IPS-11a (cell line): ENCODE measurements around the gene GPN2.

ENCODE experiments used
- H3K4me3 ChIP-seq: one replicate; pipeline ENCODE4 v1.5.1; 2013; ENCODE audit warnings: low read depth, low read length, control low read depth

GPN2 gene

GRCh38 chr1:26889551-26890466 lies at the start of gene GPN2:
GPN2 (minus strand) TSS chr1:26890283; CDS start chr1:26890096, 187 bp downstream.
- H3K4me3 ChIP-seq: peak within 1 kb of the TSS; percentile 75

GRCh38 chr1:26938659-26939025 lies 48.6 kb upstream of the GPN2 start:
- no peak overlapping the region for H3K4me3 ChIP-seq

- H3K4me3 ChIP-seq: no peak overlapping the region
These were observed 48.0 kb upstream of the GPN2 start for GRCh38 chr1:26938004-26938658.

GRCh38 chr1:26936823-26937222 lies 46.7 kb upstream of the GPN2 start:
- no peak overlapping the region for H3K4me3 ChIP-seq

- H3K4me3 ChIP-seq: no peak overlapping the region
These were observed 42.4 kb upstream of the GPN2 start for GRCh38 chr1:26932531-26932930.

GRCh38 chr1:26923711-26924110 lies 33.6 kb upstream of the GPN2 start:
- no peak overlapping the region for H3K4me3 ChIP-seq

GRCh38 chr1:26922901-26923300 lies 32.8 kb upstream of the GPN2 start:
- H3K4me3 ChIP-seq: no peak overlapping the region

GRCh38 chr1:26922431-26922729 lies 32.3 kb upstream of the GPN2 start:
- peak overlapping the region; percentile 93 for H3K4me3 ChIP-seq

- peak within 1 kb of the TSS; percentile 93 for H3K4me3 ChIP-seq
These were observed 31.7 kb upstream of the GPN2 start, which contains the start of gene NUDC for GRCh38 chr1:26921540-26922430. NUDC (plus strand) TSS chr1:26921743; CDS start chr1:26921849, 106 bp downstream.

GRCh38 chr1:26921126-26921539 lies 31.1 kb upstream of the GPN2 start:
- peak overlapping the region; percentile 93 for H3K4me3 ChIP-seq

GRCh38 chr1:26915204-26915842 lies 25.2 kb upstream of the GPN2 start:
- H3K4me3 ChIP-seq: no peak overlapping the region

GRCh38 chr1:26913754-26914619 lies 23.9 kb upstream of the GPN2 start, which contains the start of gene NR0B2:
NR0B2 (minus strand) TSS chr1:26913975; CDS start chr1:26913940, 35 bp downstream.
- no peak within 1 kb of the TSS for H3K4me3 ChIP-seq

GRCh38 chr1:26913389-26913753 lies 23.3 kb upstream of the GPN2 start:
- no peak overlapping the region for H3K4me3 ChIP-seq

- H3K4me3 ChIP-seq: no peak overlapping the region
These were observed 22.0 kb upstream of the GPN2 start for GRCh38 chr1:26912147-26912490.

GRCh38 chr1:26911399-26912146 lies 21.5 kb upstream of the GPN2 start:
- no peak overlapping the region for H3K4me3 ChIP-seq

- H3K4me3 ChIP-seq: no peak overlapping the region
These were observed 20.5 kb upstream of the GPN2 start for GRCh38 chr1:26910343-26911160.

GRCh38 chr1:26909951-26910342 lies 19.9 kb upstream of the GPN2 start:
- H3K4me3 ChIP-seq: no peak overlapping the region
